Measurements from ENCODE around the gene GGN. TPM values are rescaled to one million over a fixed set of nuclear protein-coding genes. Genes with fewer than 3 reads are reported as not detected.

GGN gene
- total RNA-seq, 2 donors from 2014 or later: not detected

DNA sequence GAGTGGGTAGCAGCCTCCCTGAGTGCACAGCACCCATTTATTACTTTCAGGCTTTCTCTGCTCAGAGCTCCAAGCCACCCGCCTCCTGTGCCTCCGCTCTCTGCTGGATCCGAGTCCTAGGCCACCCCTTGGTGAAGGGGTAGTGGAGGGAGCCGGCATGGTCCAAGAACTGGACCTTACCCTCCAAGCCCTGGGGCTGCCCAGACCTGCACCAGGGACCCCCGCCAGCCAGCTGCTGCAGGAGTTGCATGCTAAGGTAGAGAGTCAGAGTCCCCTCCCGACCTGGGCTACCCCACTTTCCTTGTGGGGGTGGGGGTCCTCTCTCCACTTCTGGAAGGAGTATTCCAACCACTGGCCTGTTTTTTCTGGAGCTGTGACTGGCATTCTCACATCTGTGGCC, 17.0 kb upstream of the GGN start:
- Mint-ChIP-seq H3K36me3 (ENCODE audit: low read depth) (no peaks in the 10 kb centered on the region), H3K4me1 (peaks cover 16% of the 10 kb centered on the region), H3K4me3 (no peak overlapping the region), H3K27me3 (no peaks in the 10 kb centered on the region), H3K27ac (peak overlapping the region; percentile 74)
- ATAC-seq (no peak), DNase-seq (no peak)
- H3K9me3 ChIP-seq (ENCODE audit: control insufficient read depth, low read length, poor library complexity, severe bottlenecking): no peaks in the 10 kb centered on the region

DNA sequence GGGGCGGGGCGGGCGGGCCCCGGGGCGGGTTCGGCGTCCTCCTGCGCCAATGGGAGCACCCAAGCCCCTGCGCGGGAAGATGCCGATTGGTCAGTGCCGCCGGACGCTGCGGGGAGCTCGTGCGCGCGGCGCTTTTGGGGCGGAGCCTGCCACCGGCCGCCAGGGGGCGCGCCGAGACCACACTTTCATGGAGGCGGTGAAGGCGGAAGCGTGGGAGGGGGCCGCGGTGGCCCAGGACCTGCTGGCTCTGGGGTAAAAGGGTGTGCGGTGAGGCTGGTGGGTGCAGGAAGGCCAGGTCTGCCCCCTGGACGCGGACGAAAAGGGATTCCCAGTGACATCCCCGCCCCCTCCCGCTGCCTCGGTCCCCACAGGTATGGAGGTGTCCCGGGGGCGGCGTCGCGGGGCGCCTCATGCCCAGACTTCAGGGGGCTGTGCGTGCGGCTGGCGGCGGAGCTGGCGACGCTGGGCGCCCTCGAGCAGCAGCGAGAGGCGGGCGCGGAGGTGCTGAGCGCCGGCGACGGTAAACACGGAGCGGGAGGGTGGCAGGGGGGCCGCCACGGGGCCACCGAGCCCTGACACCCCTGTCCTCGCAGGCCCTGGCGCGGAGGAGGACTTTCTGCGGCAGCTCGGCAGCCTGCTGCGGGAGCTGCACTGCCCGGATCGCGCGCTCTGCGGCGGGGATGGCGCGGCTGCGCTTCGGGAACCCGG, 15.3 kb upstream of the GGN start, which contains the start of gene FAM98C:
Gene FAM98C (plus strand): TSS at position 127 of the 708 bp plus-strand sequence. CDS start 61 bp downstream, at position 188.
- H3K9me3 ChIP-seq (ENCODE audit: control insufficient read depth, low read length, poor library complexity, severe bottlenecking): no peaks in the 10 kb centered on the region
- H3K4me3 Mint-ChIP-seq: peak within 1 kb of the TSS; percentile 96
- peak within 1 kb of the TSS; percentile 74 for H3K27ac Mint-ChIP-seq
- peaks cover 13% of the 10 kb centered on the region for H3K4me1 Mint-ChIP-seq
- peak; percentile 97 for ATAC-seq
- DNase-seq: peak; percentile 98 to 99 (median 98)
- H3K36me3 Mint-ChIP-seq (ENCODE audit: low read depth): no peaks in the 10 kb centered on the region
- no peaks in the 10 kb centered on the region for H3K27me3 Mint-ChIP-seq

DNA sequence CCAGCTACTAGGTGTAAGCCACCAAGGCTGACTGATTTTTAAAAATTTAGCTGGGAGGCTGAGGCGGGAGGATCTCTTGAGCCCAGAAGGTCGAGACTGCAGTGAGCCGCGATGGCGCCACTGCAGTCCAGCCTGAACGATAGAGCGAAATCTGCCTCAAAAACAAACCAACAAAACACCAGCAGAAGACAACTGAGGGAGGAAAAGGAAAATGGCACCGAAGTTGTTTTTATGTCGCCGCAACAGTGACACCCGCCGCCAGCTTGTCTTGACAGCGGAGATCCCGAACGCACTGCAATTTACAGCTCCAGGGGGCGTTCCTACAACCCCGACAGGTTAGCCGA, 14.8 kb upstream of the GGN start:
- peak overlapping the region; percentile 96 for H3K4me3 Mint-ChIP-seq
- no peaks in the 10 kb centered on the region for H3K36me3 Mint-ChIP-seq (ENCODE audit: low read depth)
- no peak for DNase-seq
- no peaks in the 10 kb centered on the region for H3K27me3 Mint-ChIP-seq
- H3K4me1 Mint-ChIP-seq: peaks cover 13% of the 10 kb centered on the region
- ATAC-seq: no peak
- H3K9me3 ChIP-seq (ENCODE audit: control insufficient read depth, low read length, poor library complexity, severe bottlenecking): no peaks in the 10 kb centered on the region
- peak overlapping the region; percentile 74 for H3K27ac Mint-ChIP-seq

DNA sequence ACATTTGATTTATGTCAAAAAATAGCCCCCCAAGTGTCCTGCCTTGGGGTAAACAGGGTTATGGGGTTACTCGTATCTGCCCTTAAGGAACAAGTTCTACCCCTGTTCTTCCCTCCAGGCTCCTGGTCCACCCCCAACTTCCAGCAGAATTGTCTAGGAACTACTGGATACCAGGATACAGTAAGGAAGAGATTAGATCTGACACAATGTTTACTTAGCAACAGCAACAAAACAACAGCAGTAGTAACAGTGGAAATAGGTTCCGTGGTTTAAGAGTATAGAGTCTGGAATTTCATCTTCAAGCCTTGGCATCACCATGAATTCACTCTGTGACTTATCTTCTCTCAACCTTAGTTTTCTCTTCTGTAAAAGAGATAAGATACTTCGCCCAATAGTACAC, 13.3 kb upstream of the GGN start:
- no peaks in the 10 kb centered on the region for H3K36me3 Mint-ChIP-seq (ENCODE audit: low read depth)
- no peak overlapping the region for H3K27ac Mint-ChIP-seq
- no peak overlapping the region for H3K4me3 Mint-ChIP-seq

DNA sequence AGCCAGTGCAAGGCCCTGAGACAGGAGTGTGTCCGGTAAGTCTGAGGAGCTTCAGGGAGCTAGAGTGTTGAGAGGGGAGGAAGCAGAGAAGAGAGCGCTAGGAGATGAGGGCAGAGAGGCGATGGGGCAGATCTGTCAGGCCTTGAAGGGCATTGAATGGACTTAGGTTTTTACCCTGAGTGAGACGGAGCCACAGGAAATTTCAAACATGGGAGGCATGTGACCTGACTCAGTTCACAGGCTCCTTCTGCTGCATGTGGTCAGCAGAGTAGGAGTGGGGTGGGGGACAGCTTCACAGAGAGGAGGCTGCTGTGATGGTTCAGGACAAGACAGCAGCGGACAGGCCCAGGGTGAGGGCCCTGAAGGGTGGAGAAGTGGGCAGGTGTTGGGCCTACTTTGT, 12.5 kb upstream of the GGN start:
- H3K27me3 Mint-ChIP-seq: no peaks in the 10 kb centered on the region
- H3K4me3 Mint-ChIP-seq: no peak overlapping the region
- no peaks in the 10 kb centered on the region for H3K36me3 Mint-ChIP-seq (ENCODE audit: low read depth)
- ATAC-seq: no peak
- H3K27ac Mint-ChIP-seq: peak overlapping the region; percentile 3
- peaks cover 18% of the 10 kb centered on the region for H3K4me1 Mint-ChIP-seq
- DNase-seq: no peak
- H3K9me3 ChIP-seq (ENCODE audit: control insufficient read depth, low read length, poor library complexity, severe bottlenecking): no peaks in the 10 kb centered on the region

More for the DNA sequence above, 13.3 kb upstream of the GGN start:
- ATAC-seq: no peak
- Mint-ChIP-seq H3K4me1 (peaks cover 19% of the 10 kb centered on the region), H3K27me3 (no peaks in the 10 kb centered on the region)
- no peak for DNase-seq
- H3K9me3 ChIP-seq (ENCODE audit: control insufficient read depth, low read length, poor library complexity, severe bottlenecking): no peaks in the 10 kb centered on the region

DNA sequence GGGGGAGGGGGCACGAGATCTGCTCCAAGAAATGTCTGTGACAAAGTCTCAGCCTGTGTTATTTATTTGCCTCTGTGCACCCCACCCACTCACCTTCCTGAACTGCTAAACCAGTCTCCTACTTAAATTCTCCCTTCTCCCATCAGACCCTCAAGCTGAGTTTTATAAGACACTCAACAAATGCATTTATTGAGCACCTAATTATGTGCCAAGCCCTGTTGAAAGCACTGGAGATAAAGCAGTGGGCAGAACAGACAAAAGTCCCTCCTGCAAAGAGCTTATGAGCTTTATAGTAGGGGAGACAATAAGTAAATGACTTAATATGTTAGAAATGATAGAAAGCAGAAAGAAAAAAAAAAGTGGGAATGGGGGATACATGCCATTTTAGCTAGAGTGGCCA, 11.7 kb upstream of the GGN start:
- H3K9me3 ChIP-seq (ENCODE audit: control insufficient read depth, low read length, poor library complexity, severe bottlenecking): no peaks in the 10 kb centered on the region
- no peak for ATAC-seq
- H3K4me3 Mint-ChIP-seq: no peak overlapping the region
- no peaks in the 10 kb centered on the region for H3K27me3 Mint-ChIP-seq
- peak overlapping the region; percentile 2 for H3K27ac Mint-ChIP-seq
- H3K36me3 Mint-ChIP-seq (ENCODE audit: low read depth): no peaks in the 10 kb centered on the region
- H3K4me1 Mint-ChIP-seq: peaks cover 19% of the 10 kb centered on the region
- DNase-seq: no peak

DNA sequence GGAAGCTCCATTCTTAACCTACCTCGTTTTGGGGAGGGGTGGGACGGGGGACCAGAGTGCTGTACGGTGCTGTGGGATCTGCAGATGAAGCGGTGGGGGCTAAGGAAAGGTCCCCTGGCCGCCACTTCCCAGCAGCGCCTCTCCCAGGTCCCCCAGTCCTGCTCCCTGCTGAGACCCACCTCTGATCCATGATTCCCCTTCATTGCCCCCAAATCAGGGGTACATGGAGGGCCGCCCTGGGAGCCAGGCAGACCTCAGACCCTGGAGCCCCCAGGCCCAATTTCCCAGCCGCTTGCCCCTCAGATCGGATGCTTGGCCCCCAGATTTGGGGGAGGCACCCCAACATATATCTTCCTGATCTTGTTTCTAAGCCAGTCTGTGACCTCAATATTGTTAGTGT, 11.2 kb upstream of the GGN start:
- ATAC-seq (no peak), DNase-seq (no peak)
- H3K36me3 Mint-ChIP-seq (ENCODE audit: low read depth): no peaks in the 10 kb centered on the region
- no peaks in the 10 kb centered on the region for H3K27me3 Mint-ChIP-seq
- H3K27ac Mint-ChIP-seq: peak overlapping the region; percentile 2
- H3K4me3 Mint-ChIP-seq: no peak overlapping the region
- peaks cover 18% of the 10 kb centered on the region for H3K4me1 Mint-ChIP-seq
- no peaks in the 10 kb centered on the region for H3K9me3 ChIP-seq (ENCODE audit: control insufficient read depth, low read length, poor library complexity, severe bottlenecking)

DNA sequence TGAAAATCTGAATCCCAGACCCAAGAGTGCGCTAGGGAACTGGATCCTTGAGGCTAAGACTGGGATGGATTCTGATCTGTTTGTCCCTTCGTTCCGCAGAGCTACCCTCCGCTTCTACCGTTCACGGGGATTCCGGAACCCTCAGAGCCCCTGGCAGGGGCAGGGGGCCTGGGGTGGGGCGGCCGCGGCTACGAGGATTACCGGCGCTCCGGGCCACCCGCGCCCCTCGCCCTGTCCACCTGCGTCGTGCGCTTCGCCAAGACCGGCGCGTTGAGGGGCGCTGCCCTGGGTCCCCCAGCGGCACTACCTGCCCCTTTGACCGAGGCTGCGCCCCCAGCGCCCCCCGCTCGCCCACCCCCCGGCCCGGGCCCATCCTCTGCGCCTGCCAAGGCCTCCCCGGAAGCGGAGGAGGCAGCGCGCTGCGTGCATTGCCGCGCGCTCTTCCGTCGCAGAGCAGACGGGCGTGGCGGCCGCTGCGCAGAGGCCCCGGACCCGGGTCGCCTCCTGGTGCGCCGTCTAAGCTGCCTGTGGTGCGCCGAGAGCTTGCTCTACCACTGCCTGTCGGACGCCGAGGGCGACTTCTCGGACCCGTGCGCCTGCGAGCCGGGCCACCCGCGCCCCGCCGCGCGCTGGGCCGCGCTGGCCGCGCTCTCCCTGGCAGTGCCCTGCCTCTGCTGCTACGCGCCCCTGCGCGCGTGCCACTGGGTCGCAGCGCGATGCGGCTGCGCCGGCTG, 7.7 kb upstream of the GGN start:
- DNase-seq (peak in 1 of 3 donors; percentile 19), ATAC-seq (peak; percentile 83)
- Mint-ChIP-seq H3K36me3 (ENCODE audit: low read depth) (no peaks in the 10 kb centered on the region), H3K4me1 (peaks cover 24% of the 10 kb centered on the region), H3K4me3 (peak overlapping the region; percentile 86), H3K27me3 (no peaks in the 10 kb centered on the region), H3K27ac (no peak overlapping the region)
- H3K9me3 ChIP-seq (ENCODE audit: control insufficient read depth, low read length, poor library complexity, severe bottlenecking): no peaks in the 10 kb centered on the region

DNA sequence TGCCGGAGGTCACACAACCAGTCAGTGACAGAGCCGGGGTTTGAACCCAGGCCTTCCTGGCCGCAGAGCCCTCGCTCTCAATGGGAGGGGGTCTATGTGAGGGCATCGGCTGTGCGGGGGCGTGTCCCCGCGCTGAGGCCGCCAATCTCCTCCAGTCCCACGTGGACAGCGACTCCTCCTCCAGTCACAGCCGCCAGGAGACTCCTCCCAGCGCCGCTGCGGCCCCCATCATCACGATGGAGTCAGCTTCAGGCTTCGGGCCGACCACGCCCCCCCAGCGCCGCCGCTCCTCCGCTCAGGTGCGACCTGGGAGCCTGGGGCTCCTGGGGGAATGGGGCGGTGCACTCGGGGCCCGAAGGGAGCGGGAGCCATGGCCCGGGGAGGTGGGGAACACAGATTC, 6.7 kb upstream of the GGN start:
- Mint-ChIP-seq H3K4me1 (peaks cover 28% of the 10 kb centered on the region), H3K4me3 (peak overlapping the region; percentile 86), H3K27me3 (no peaks in the 10 kb centered on the region), H3K36me3 (ENCODE audit: low read depth) (no peaks in the 10 kb centered on the region), H3K27ac (no peak overlapping the region)
- DNase-seq (peak; percentile 44 to 59 (median 45)), ATAC-seq (peak; percentile 74)
- H3K9me3 ChIP-seq (ENCODE audit: control insufficient read depth, low read length, poor library complexity, severe bottlenecking): no peaks in the 10 kb centered on the region

DNA sequence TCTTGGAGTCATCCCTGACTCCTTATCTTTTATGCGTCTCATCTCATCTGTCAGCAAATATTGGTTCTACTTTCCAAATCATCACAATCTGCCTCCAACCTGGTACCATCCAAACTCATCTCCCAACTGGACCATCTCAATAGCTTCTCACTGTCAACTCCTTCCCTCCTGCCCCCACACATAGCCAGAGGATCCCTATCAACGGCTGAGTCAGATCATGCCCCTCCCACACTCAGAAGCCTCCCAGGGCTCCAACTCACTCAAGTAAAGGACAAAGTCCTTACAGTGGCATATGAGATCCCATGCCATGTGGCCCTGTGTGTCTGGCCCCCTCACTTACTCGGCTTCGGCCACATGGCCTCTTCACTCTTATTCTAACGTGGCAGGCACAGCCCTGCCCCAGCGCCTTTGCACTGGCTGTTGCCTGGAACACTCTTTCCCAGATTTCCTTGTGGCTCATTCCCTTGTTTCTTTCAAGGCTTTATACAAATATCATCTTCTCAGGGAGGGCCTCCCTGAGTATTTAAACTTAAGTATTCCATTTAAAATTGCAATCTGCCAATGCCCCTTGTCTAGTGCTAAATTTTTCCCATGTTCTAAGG, 5.0 kb upstream of the GGN start:
- no peak for DNase-seq
- no peaks in the 10 kb centered on the region for H3K27me3 Mint-ChIP-seq
- peak overlapping the region; percentile 72 for H3K27ac Mint-ChIP-seq
- H3K4me1 Mint-ChIP-seq: peaks cover 36% of the 10 kb centered on the region
- no peaks in the 10 kb centered on the region for H3K9me3 ChIP-seq (ENCODE audit: control insufficient read depth, low read length, poor library complexity, severe bottlenecking)
- H3K4me3 Mint-ChIP-seq: no peak overlapping the region
- H3K36me3 Mint-ChIP-seq (ENCODE audit: low read depth): no peaks in the 10 kb centered on the region
- no peak for ATAC-seq

DNA sequence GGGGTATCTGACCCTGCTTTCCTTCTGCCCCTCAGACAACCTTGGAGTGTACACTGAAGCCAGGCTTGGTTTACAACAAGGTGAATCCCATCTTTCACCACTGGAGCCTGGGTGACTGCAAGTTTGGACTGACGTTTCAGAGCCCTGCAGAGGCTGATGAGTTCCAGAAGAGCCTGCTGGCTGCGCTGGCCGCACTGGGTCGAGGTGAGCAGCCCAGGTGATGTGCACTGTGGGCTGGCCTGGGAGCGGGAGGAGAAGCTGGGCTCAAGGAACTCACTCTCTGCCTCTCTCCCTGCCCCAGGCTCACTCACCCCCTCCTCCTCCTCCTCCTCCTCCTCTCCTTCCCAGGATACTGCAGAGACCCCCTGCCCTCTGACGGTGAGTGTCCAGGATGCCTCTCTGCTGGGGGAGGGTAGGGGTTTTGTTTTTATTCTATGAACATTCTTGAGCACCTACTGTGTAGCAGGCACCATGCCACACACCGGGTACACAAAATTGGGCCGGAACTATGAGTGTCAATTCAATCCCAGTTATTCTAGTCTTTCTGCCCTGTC, 4.2 kb upstream of the GGN start:
- Mint-ChIP-seq H3K36me3 (ENCODE audit: low read depth) (peaks cover 2% of the 10 kb centered on the region), H3K27me3 (no peaks in the 10 kb centered on the region), H3K27ac (peak overlapping the region; percentile 72), H3K4me3 (no peak overlapping the region), H3K4me1 (peaks cover 39% of the 10 kb centered on the region)
- DNase-seq (no peak), ATAC-seq (no peak)
- no peaks in the 10 kb centered on the region for H3K9me3 ChIP-seq (ENCODE audit: control insufficient read depth, low read length, poor library complexity, severe bottlenecking)

DNA sequence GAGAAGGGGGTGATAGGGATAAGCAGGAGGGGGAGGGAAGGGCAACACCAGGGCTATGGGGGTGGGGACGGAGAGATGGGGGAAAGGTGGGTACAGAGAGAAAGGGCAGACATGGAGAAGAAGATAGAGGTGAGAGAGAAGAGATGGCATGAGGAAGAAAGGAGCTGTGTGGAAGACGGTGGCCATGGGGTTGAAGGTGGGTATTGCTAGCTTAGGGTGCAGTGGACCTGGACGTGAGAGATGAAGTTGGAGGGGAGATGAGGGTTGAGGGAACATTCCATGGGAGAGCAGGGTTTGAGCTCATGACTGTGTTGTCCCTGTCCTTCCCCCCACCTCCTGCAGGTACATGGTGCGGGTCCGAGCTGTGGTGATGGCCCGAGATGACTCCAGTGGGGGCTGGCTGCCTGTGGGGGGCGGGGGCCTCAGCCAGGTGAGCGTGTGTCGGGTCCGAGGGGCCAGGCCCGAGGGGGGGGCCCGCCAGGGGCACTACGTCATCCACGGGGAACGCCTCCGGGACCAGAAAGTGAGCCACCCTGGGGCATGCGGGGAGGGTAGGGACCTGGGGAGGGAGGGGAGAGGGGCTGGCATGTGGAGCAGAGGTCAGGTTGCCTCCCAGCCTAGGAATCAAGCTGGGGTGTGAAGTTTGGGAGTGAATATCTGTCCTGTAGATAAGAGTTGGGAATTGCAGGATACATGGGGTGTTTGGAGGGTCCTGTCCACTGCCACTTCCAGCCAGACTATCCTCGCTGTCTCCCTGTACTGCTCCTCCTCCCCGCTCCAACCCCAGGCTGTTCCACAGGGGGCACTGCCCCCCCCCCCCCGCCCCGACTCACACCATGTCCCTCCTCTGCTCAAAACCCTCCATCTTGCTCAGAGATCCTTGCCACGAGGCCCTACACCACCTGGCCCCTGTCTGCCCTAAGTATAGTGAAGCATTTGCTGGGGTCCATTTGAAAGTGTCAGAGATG, 2.4 kb upstream of the GGN start:
- no peak for ATAC-seq
- Mint-ChIP-seq H3K4me1 (peaks cover 33% of the 10 kb centered on the region), H3K36me3 (ENCODE audit: low read depth) (peaks cover 2% of the 10 kb centered on the region), H3K4me3 (peak overlapping the region; percentile 85), H3K27me3 (no peaks in the 10 kb centered on the region), H3K27ac (no peak overlapping the region)
- H3K9me3 ChIP-seq (ENCODE audit: control insufficient read depth, low read length, poor library complexity, severe bottlenecking): no peaks in the 10 kb centered on the region
- no peak for DNase-seq
